ENCODE measurements around the gene PHTF2. TPM values are rescaled to one million over a fixed set of nuclear protein-coding genes. Genes with fewer than 3 reads are reported as not detected.

The PHTF2 gene
- polyA plus RNA-seq, 3 donors = 10.1 to 34.3 (median 10.3) TPM

DNA sequence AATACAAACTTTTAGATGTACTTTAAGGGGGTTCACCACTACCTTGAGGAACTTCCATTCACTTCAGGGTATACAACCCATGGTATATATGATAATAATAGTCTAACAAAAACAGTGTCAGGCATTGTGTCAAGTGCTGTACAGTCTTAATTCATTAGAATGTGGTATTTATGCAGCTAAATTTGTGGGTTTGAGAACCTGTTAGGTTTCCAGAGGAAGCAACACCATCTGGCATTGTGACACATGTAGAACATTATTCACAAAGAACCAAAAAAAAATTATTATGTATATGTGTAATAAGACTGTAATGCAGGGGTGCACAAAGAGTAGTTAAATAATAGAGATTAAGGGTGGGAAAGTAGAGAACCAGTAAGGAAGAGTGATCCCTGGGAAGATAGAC, 26.7 kb upstream of the PHTF2 start:
- H3K4me3 ChIP-seq (replicated peaks in 1 of 3; ENCODE audit: low read depth in 2 of 3, low read length in 3 of 3) = no peak overlapping the region
- H3K36me3 Mint-ChIP-seq = peaks cover 56 to 92% of the 10 kb centered on the region in 2 donors
- TF ChIP-seq CTCF (IDR thresholded peaks at IDR 0.05) = no peak
- no peaks in the 10 kb centered on the region for H3K27me3 ChIP-seq (ENCODE audit: control insufficient read depth in 2 of 2, insufficient read depth in 2 of 2, low read length in 2 of 2)
- H3K9ac ChIP-seq (ENCODE audit: insufficient read depth, low read length, poor library complexity, severe bottlenecking) = no peak overlapping the region
- no peak overlapping the region for H3K27ac ChIP-seq (ENCODE audit: low read depth in 1 of 2, low read length in 2 of 2)
- H3K4me2 ChIP-seq (replicated peaks; ENCODE audit: extremely low read depth, low read length, poor library complexity, severe bottlenecking) = no peak overlapping the region
- no peak overlapping the region for H2AFZ ChIP-seq (ENCODE audit: insufficient read depth, low read depth, low read length, poor library complexity, severe bottlenecking)
- no peaks in the 10 kb centered on the region for H3K4me1 ChIP-seq (ENCODE audit: control insufficient read depth in 1 of 2, insufficient read depth in 2 of 2, low read length in 2 of 2)
- peaks cover 0 to 2% (median 0%) of the 10 kb centered on the region in 3 donors for H3K27me3 Mint-ChIP-seq (ENCODE audit: low read depth in 3 of 3)
- H3K4me3 Mint-ChIP-seq = no peak overlapping the region
- intact Hi-C loops (cut with micrococcal nuclease) = no loop called here
- no peaks in the 10 kb centered on the region for H3K4me1 Mint-ChIP-seq
- H3K9me3 ChIP-seq (replicated peaks in 1 of 2; ENCODE audit: control insufficient read depth in 1 of 2, insufficient read depth in 1 of 2, low read length in 2 of 2) = no peaks in the 10 kb centered on the region
- peaks cover 0 to 1% (median 0%) of the 10 kb centered on the region in 7 donors for H3K9me3 Mint-ChIP-seq
- H3K27ac Mint-ChIP-seq = peak overlapping the region in 2 of 7 donors; percentile 15 to 45
- H4K20me1 ChIP-seq (ENCODE audit: insufficient read depth, low read length) = peaks cover 20% of the 10 kb centered on the region
- no peak for DNase-seq
- peaks cover 7% of the 10 kb centered on the region for H3K79me2 ChIP-seq (ENCODE audit: insufficient read depth, low read length)
- peaks cover 64 to 95% of the 10 kb centered on the region in 2 donors for H3K36me3 ChIP-seq (replicated peaks in 1 of 2; ENCODE audit: control insufficient read depth in 1 of 2, insufficient read depth in 2 of 2, low read length in 2 of 2)

GRCh38 chr7:77778535-77778934, 20.0 kb upstream of the PHTF2 start:
- intact Hi-C loops (cut with micrococcal nuclease) = no loop called here
- Histone ChIP-seq H3K79me2 (ENCODE audit: insufficient read depth, low read length) (no peaks in the 10 kb centered on the region), H3K27ac (ENCODE audit: low read depth in 1 of 2, low read length in 2 of 2) (no peak overlapping the region), H3K9me3 (replicated peaks in 1 of 2; ENCODE audit: control insufficient read depth in 1 of 2, insufficient read depth in 1 of 2, low read length in 2 of 2) (no peaks in the 10 kb centered on the region), H3K4me1 (ENCODE audit: control insufficient read depth in 1 of 2, insufficient read depth in 2 of 2, low read length in 2 of 2) (no peaks in the 10 kb centered on the region), H4K20me1 (ENCODE audit: insufficient read depth, low read length) (peaks cover 11% of the 10 kb centered on the region), H2AFZ (ENCODE audit: insufficient read depth, low read depth, low read length, poor library complexity, severe bottlenecking) (no peak overlapping the region), H3K27me3 (ENCODE audit: control insufficient read depth in 2 of 2, insufficient read depth in 2 of 2, low read length in 2 of 2) (no peaks in the 10 kb centered on the region), H3K4me3 (replicated peaks in 1 of 3; ENCODE audit: low read depth in 2 of 3, low read length in 3 of 3) (no peak overlapping the region), H3K4me2 (replicated peaks; ENCODE audit: extremely low read depth, low read length, poor library complexity, severe bottlenecking) (no peak overlapping the region), H3K36me3 (replicated peaks in 1 of 2; ENCODE audit: control insufficient read depth in 1 of 2, insufficient read depth in 2 of 2, low read length in 2 of 2) (peaks cover 63 to 95% of the 10 kb centered on the region in 2 donors), H3K9ac (ENCODE audit: insufficient read depth, low read length, poor library complexity, severe bottlenecking) (no peak overlapping the region)
- Mint-ChIP-seq H3K4me3 (no peak overlapping the region), H3K27me3 (ENCODE audit: low read depth in 3 of 3) (no peaks in the 10 kb centered on the region), H3K4me1 (peaks cover 1% of the 10 kb centered on the region), H3K9me3 (peaks cover 0 to 1% (median 0%) of the 10 kb centered on the region in 7 donors), H3K36me3 (peaks cover 54 to 70% of the 10 kb centered on the region in 2 donors), H3K27ac (no peak overlapping the region)
- DNase-seq = no peak
- TF ChIP-seq CTCF (IDR thresholded peaks at IDR 0.05) = no peak
- WGBS (ENCODE audit: insufficient coverage) = 100% methylated on average over 1 of the region's 2 CpGs

Data from CD14-positive monocyte (primary cell).